ENCODE measurements around the gene TMEM26. TPM values are rescaled to one million over a fixed set of nuclear protein-coding genes. Genes with fewer than 3 reads are reported as not detected.
A peak's percentile ranks its signal among the peaks of the same experiment; 100 is the strongest.

Gene TMEM26
- total RNA-seq, 2 donors from 2014 or later, result 0.32 to 0.50 TPM

GRCh38 chr10:61404751-61405150 is 48.4 kb downstream of the TMEM26 start:
- no peak overlapping the region for H3K9ac ChIP-seq (ENCODE audit: low read depth in 2 of 2, low read length in 2 of 2)
- no peak overlapping the region for H3K27ac ChIP-seq
- intact Hi-C loops (cut with DNase I), result no loop called here
- TF ChIP-seq CTCF (IDR thresholded peaks at IDR 0.05), result no peak
- no peaks in the 10 kb centered on the region for H3K4me1 ChIP-seq
- H3K27me3 ChIP-seq, result no peaks in the 10 kb centered on the region
- no peaks in the 10 kb centered on the region for H3K36me3 ChIP-seq
- H3K9me3 ChIP-seq, result no peaks in the 10 kb centered on the region
- no peak for DNase-seq
- H3K4me3 ChIP-seq, result no peak overlapping the region

GRCh38 chr10:61400524-61400923 is 52.7 kb downstream of the TMEM26 start:
- Histone ChIP-seq H3K27ac (no peak overlapping the region), H3K36me3 (no peaks in the 10 kb centered on the region), H3K4me1 (no peaks in the 10 kb centered on the region), H3K27me3 (no peaks in the 10 kb centered on the region), H3K9me3 (no peaks in the 10 kb centered on the region), H3K9ac (ENCODE audit: low read depth in 2 of 2, low read length in 2 of 2) (no peak overlapping the region), H3K4me3 (no peak overlapping the region)
- no peak for TF ChIP-seq CTCF (IDR thresholded peaks at IDR 0.05)
- DNase-seq, result no peak
- intact Hi-C loops (cut with DNase I), result no loop called here

GRCh38 chr10:61399406-61399805 is 53.8 kb downstream of the TMEM26 start:
- no peak overlapping the region for H3K27ac ChIP-seq
- DNase-seq, result no peak
- no peaks in the 10 kb centered on the region for H3K27me3 ChIP-seq
- no peaks in the 10 kb centered on the region for H3K9me3 ChIP-seq
- TF ChIP-seq CTCF (IDR thresholded peaks at IDR 0.05), result no peak
- no peaks in the 10 kb centered on the region for H3K4me1 ChIP-seq
- intact Hi-C loops (cut with DNase I), result no loop called here
- H3K4me3 ChIP-seq, result no peak overlapping the region
- H3K9ac ChIP-seq (ENCODE audit: low read depth in 2 of 2, low read length in 2 of 2), result no peak overlapping the region
- no peaks in the 10 kb centered on the region for H3K36me3 ChIP-seq

- no peak for TF ChIP-seq CTCF (IDR thresholded peaks at IDR 0.05)
- DNase-seq, result no peak
- H3K4me1 ChIP-seq, result no peaks in the 10 kb centered on the region
- intact Hi-C loops (cut with DNase I), result no loop called here
- H3K27me3 ChIP-seq, result no peaks in the 10 kb centered on the region
- H3K36me3 ChIP-seq, result no peaks in the 10 kb centered on the region
- no peaks in the 10 kb centered on the region for H3K9me3 ChIP-seq
- no peak overlapping the region for H3K9ac ChIP-seq (ENCODE audit: low read depth in 2 of 2, low read length in 2 of 2)
- H3K4me3 ChIP-seq, result no peak overlapping the region
- peak overlapping the region; percentile 2 for H3K27ac ChIP-seq
Observed at GRCh38 chr10:61398366-61399129, 54.6 kb downstream of the TMEM26 start.

- Histone ChIP-seq H3K27me3 (no peaks in the 10 kb centered on the region), H3K27ac (no peak overlapping the region), H3K4me1 (no peaks in the 10 kb centered on the region), H3K9ac (ENCODE audit: low read depth in 2 of 2, low read length in 2 of 2) (no peak overlapping the region), H3K4me3 (peak overlapping the region; percentile 1), H3K9me3 (no peaks in the 10 kb centered on the region), H3K36me3 (no peaks in the 10 kb centered on the region)
- intact Hi-C loops (cut with DNase I), result no loop called here
- no peak for TF ChIP-seq CTCF (IDR thresholded peaks at IDR 0.05)
- DNase-seq, result no peak
Observed at GRCh38 chr10:61397175-61397986, 55.8 kb downstream of the TMEM26 start.

Data from colonic mucosa (tissue), 4 donors.